Keratinocyte (primary cell): ENCODE data around the gene NUP205.

Experiments
- CTCF ChIP-seq, 3 experiments: IDR thresholded peaks in 1 of 3; conservative IDR thresholded peaks in 1 of 3; optimal IDR thresholded peaks in 1 of 3; 2 replicates in 2 of 3; 3 replicates in 1 of 3; pipeline versions ENCODE3 to v1.5.1; 2011; ENCODE audit warnings: low read length in 3 of 3, mild to moderate bottlenecking in 3 of 3, moderate library complexity in 2 of 3, control low read depth in 1 of 3, inconsistent platforms in 1 of 3; ENCODE audit not compliant: insufficient read depth in 2 of 3; ENCODE audit errors: extremely low read depth in 1 of 3
- EZH2 ChIP-seq: IDR thresholded peaks from one replicate; pipeline ENCODE4 v1.6.1; 2012; ENCODE audit warnings: inconsistent platforms, mild to moderate bottlenecking, low read length, moderate library complexity

- no peak for TF ChIP-seq CTCF (optimal IDR thresholded peaks at IDR 0.05 in 1 of 3, IDR thresholded peaks at IDR 0.05 in 1 of 3, conservative IDR thresholded peaks at IDR 0.05 in 1 of 3; ENCODE audit: extremely low read depth in 1 of 3, insufficient read depth in 2 of 3, low read length in 3 of 3)
- TF ChIP-seq EZH2 = no peak
These were observed 5.0 kb downstream of the NUP205 start for GRCh38 chr7:135562720-135563119.
